NCI-H774 (cell line): ENCODE data around the gene DOC2B.

ENCODE experiments used
- DNase-seq: peaks from one replicate; lab custom pipeline; 2025; lab: John Stamatoyannopoulos, UW

The DOC2B gene

DNA sequence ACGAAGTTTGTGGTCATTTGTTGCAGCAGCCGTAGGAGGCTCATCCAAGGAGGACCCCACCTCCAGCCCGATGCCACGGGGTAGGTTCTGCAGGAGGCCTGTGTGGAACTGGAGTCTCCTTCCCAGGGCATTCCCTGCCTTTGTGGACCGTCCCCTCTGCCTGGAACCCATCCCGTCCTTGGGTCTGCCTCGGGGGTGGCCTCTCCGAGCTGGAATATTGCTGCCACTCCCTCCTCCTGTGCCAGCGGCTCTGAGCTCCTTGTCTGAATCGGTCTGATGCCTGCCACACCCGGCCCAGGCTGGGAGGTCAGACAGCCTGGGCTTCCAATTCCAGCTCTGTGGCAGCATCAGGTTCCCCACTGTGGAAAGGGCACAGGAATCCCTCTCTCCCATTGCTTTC lies 18.8 kb downstream of the DOC2B start:
- no peak for DNase-seq

DNA sequence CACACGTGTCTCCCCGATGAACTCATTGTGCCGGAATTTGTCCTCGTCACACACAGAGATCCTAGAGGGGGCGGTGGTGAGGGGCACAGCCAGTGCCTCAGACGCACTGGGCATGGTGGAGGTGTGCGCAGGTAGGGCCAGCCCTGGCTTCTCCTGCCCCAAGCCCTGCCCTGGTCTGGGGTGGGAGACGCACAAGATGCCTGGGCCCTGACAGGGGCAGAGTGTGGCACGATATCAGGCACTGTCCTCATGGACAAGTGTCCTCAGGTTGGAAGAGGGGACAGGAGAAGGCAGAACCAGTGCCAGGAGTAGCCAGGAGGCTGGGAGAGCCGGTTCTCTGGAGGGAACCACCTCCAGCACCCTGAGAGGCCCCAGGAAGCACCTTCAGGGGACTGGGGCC lies 20.0 kb downstream of the DOC2B start:
- DNase-seq = no peak

DNA sequence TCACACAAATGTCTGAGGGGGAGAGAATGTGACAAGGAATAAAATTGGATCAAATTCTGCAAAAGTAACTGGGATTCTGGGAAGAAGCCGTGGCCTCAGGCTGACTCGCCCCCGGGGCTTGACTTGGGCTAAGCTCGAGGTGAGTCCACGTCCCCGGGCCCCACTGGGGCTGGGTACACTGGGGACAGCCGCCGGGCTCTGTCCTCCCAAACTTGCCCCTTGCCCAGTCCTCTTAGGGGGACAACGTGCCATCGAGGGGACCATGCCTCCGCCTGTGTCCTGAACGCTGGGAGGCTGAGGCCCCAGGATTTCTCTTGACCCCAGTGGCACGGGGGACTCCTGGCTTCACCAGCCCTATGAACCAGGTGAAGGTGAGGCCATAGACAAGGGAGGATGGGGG lies 21.1 kb downstream of the DOC2B start:
- no peak for DNase-seq

DNA sequence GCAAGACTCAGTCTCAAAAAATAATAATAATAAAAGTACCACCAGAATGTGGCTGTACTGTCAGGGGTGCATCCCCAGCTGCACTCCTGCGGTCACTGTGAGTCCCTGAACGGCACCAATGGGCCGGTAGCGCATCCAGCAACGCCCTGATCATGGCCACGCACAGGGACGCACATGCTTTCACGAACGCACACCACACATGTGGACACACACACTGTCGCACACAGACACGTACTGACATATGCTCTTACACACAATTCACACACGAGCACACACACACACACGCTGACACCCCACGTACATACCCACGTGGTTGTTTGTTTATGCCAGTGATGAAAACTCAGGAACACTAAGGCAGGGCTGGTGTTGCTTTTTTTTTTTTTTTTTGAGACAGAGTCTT lies 21.8 kb downstream of the DOC2B start:
- DNase-seq = no peak

DNA sequence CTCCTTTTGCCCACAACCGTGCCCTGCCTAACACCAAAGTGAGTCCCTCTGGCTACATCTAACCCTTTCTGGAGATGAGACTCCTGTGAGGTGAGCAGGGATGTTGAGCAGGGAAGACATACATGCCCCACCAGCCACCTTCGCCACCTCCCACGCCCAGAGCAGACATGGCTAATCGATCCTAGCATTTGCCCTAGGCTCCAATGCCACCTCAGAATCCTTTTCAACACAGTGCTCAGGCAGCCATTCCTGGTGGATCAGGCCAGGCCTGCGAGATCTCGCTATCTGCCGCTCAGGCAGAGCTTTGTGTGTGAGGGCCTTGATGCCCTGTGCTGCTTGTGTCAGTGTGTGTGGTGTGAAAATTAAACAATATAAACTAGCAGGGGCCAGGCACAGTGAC lies 23.1 kb downstream of the DOC2B start:
- DNase-seq = no peak

DNA sequence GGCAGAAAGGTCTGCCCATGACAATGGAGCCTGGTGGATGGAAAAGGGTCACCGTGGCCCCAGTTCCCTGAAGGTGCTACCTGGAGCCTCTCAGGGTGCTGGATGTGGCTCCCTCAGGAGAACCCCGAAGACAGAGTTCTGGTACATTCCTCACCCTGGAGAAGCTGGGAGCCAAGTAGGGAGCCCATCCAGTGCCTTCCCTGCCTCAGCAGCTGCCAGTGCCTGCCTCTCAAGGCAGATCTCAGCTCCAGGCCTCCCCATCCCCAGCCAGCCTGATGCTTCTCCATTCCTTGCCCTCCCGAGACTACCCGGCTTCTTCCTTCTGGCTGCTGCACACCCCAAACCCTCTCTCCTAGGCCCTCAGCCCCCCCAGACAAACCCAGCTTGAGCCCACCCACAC lies 23.5 kb downstream of the DOC2B start:
- DNase-seq = no peak

DNA sequence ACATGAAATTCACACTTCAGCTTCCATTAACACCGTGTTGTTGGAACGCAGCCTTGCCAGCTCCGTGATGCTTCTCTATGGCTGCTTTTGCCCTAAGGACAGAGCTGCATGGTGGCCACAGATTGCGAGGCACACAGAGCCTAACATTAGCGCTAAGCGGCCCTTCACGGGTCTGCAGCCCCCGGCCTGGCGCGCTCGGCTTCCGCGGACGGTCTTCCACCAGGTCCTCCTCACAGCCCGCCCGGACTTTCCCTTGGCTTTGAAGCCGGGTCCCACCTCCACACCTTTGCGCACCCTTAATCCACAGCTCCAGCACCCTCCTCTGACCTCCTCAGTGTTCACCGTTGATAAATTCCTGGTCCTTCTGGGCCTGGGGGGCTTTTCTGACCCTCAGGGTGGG lies 24.5 kb downstream of the DOC2B start:
- no peak for DNase-seq

DNA sequence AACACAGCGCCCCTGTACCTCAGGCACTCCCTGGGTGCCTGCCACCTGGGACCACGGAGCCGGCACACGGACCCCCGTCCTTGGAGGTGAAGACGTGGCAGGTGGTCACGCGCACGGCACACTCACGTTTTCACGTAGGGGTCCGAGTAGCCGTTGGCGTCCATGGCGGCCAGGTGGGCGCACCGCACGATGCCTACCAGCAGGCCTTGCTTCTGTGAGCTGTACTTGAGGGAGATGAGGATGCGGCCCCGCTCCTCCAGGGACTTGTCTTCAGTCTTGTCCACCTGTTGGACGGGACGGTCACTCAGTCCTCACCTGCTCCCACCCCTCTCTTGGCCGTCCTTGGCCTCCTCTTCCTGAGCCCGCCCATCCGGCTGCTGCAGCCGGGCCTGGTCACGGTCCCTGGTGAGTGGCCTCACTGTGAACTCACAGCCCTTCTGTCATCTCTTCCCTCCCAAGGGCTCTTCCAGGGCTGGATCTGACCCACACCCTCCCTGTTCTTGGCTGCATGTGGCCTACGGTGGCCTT lies 25.3 kb downstream of the DOC2B start:
- no peak for DNase-seq

DNA sequence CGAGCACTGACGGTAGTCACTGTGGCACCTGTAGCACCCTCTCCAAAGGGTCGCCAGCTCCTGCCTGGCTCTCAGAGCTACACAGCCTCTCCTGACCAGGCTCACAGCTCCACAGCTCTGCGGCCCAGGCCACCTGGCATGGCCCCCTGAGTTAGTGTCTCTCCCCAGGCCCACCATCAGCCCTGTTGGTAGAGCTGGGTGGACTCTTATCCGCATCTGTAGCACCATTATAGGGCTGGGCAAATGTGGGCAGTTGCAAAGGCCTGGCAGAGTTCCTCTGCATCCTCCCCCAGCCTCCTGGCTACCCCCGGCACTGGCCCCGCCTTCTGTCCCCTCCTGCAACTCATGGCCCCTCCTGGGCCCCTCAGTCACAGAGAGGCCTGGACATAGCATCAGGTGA lies 25.9 kb downstream of the DOC2B start:
- no peak for DNase-seq

DNA sequence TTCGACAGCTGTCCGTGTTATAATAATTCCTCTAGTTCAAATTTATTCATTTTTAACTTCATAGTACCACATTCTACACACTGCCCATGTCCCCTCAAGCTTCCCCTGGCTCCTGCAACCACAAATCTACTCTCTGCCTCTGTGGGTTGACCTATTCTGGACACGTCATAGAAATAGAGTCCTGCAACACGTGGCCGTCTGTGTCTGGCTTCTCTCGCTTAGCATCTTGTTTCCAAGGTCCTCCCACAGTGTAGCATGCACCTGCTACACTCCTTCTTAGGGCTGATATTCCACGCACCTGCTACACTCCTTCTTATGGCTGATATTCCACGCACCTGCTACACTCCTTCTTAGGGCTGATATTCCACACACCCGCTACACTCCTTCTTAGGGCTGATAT lies 27.6 kb downstream of the DOC2B start:
- DNase-seq = no peak

DNA sequence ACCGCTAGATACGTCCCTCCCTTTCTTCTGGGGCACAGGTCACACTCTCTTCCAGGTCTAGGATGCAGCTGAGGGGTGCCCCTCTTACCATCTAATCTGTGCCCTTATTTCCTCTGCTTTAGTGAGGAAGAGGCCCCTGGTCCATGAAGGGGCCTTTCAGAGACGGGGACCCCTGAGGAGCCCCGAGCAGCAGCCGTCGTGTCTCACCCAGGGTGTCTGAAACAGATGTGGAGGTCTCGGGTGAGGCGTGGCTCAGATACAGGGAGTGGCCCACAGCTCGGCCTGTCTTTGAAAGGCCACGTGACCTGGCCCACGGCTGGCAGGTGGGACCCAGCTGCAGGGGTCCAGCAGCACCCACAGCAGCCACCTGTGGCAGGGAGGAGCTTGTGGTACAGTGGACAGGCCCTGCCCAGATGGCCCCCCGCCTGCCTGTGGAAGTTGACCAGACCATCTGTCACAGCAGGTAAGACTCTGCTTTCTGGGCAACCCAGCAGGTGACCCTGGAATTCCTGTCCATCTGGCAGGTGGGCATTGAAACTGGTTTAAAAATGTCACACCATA lies 28.5 kb downstream of the DOC2B start:
- no peak for DNase-seq

DNA sequence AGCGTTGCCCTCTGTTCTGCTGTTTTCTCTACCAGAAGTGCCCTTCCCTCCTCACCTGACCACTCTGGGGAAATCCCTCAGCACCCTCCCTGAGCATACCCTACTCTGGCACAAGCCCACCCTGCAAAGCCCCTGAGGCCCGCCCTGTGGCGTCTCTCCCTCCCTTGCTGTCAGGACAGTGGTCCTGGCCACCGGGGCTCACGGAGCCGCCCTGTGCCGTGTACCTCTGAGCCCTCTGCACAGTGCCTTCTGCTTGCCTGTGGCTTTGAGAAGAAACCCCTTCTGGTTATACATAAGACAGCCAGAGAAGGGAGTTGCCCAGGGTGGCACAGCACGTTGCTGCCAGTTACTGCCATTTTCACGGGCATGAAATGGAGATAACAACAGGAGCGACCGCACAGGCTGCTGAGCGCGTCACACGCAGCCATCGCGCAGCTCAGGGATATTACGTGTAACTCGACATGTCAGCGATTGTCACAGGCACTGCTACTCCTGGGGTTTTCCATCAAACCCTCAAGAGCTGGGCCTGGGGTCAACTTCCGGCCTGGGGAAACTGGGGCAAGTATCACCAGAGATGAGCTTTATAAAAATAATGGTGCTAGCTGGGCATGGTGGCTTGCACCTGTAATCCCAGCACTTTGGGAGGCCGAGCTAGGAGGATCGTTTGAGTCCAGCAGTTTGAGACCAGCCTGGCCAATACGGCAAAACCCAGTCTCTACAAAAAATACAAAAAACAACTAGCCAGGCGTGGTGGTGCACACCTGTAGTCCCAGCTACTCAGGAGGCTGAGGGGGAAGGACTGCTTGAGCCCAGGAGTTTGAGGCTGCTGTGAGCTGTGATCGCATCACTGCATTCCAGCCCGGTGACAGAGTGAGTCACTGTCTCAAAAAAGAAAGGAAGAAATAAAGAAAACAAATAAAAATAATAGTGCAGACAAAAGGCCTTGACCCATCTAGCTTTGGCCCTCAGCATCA lies 29.3 kb downstream of the DOC2B start:
- no peak for DNase-seq

DNA sequence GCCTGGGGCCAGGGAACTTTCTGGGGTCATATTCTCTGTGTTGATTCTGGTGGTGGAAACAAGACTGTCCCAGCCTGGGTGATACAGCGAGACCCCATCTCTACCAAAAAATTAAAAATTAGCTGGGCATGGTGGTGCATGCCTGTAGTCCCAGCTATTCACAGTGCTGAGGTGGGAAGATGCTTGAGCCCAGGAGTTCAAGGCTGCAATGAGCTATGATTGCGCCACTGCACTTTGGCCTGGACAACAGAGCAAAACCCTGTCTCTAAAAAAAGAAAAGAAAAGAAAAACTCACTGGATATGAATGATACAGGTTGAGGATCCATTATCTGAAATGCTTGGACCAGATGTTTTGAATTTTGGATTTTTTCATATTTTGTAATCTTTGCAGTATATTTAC lies 30.4 kb downstream of the DOC2B start:
- DNase-seq = no peak

DNA sequence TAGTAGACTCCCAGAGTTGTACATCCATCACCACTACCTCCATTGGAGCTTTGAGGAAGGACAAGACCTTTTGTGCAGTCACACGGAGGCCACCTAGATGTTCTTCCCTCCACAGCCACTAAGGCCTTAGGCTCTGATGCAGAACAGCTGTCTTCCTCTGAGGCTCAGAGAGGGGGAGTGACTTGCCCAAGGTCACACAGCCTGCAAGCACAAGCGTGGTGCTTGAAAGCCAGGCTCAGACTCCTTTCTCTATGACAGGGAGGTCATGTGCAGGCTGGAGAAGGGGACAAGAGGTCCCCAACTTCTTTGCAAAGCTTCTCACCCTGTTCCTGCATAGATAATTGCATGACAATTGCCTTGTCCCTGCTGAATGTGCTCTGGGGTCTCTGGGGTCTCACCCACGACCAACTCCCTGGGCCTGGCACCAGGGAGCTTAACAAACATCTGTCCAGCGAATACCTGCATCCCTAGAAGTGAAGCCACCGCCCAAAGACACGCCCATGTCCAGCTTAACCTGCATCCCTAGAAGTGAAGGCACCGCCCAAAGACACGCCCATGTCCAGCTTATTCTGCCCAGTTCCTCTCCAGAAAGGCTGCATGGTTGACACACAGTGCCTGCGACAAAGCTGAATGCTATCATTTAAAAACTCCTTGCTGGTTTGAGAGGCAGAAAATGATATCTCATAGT lies 31.4 kb downstream of the DOC2B start:
- DNase-seq = no peak

DNA sequence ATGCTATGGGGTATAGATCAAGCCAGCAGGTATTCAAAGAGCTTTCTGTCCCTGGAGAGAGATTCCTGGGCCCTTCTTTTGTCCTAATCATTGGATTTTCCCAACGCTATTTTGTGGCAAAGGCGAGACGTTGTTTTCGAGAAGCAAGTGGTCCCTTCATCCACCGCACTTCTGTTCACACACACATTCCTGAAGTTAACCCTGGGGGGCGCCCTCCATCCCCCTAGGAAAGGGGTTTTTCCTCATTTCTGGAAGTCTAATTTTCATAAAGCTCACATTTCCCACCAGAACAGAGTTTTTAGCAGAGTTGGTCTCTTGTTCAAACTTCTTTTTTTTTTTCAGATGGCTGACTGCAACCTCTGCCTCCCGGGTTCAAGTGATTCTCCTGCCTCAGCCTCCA lies 32.2 kb downstream of the DOC2B start:
- DNase-seq = no peak

DNA sequence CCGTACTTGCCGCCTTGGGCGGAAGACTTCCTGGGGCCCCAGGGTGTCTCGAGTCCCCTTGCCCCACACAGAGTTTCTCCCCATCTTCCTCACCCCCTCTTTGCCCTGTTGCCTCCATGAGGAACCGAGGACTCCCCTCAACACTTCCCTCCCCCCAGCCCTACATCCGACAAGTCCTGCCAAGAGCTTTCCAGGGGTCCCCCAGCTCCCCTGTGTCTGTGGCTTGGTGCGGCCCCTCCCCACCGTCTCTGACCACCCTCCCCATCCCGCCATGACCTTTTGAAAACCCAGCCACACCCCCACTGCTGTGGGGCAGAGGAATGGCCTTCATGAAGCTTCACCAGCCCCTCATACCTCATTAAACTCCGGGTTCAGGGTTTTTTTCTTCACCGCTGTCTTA lies 32.7 kb downstream of the DOC2B start:
- DNase-seq = no peak

DNA sequence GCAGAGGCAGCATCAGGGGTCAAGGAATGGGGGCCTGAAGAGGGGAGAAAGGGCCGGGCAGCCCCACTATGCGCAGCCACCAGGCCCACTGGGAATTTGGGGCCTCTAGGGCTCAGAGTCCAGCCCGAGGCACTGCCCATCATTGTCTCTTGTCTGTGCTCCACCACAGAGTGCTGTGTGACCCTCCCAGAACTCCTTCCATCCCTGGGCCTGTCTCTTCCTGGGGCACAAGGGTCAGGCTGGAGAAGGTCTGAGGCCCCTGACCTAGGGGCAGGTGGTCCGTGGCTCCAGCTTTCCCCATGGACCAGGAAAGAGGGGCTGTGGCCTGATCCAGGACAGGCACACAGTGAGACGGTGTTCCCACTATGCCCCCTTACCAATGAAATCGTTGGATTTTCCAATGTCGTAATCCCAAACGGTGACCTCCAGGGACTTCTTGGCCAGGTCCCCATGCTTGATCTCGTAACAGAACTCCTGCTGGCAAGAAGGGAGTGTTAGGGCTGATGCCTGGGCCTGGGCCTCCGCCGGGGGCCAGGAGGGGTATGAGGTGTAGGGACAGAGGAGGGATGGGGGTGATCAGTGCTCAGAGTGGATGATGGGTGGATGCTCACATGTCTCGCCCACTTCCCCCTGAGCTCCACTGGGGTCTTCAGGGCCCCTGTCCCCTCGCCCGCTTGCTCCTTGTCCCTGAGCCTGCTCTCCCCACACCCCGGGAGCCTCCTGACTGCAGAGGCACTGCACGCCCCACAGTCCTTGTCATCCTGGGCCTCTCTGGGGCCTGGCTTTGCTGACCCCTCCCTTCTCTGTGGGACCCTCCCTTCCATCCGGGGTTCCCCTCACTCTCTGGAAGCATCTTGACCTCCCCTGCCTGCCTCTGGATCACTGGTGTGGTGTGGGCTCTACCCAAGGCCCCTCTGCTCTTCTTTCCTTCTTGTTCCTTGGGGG lies 33.4 kb downstream of the DOC2B start:
- no peak for DNase-seq

DNA sequence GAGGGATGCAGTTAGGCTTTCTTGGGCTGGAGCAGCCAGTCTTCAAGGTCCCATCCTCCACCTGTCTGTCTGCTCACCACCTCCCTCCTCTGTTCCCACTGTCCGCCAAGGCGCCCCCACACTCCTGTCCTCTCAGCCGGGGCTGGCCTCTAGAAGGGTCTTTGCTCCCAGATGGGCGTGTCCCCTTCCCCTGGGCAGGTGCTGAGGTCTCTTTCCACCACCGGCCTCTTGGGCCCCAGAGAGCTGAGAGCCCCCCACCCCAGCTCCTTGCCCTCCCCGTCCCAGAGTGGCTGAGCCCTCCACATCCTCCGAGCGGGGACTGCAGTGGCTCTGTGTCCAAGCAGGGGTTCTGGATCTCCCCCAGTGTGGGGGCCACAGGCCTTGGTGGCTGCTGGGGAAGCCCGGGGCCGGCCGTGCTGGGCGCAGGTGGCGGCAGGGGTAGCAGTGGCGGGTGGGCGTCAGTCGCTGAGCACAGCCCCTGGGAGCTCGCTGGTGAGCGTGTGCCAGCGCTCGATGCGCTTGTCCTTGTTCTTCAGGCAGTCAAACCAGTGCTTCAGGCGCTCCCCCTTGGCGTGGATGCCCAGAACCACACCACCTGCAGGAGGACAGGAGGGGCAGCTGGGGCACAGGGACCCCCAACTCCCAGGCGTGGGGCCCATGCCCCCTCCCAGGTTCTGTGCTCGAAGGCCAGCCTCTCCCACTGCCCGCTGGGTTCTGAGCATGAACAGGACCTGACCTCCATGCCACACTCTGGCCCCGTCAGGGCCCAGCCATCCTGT lies 34.3 kb downstream of the DOC2B start:
- no peak for DNase-seq

DNA sequence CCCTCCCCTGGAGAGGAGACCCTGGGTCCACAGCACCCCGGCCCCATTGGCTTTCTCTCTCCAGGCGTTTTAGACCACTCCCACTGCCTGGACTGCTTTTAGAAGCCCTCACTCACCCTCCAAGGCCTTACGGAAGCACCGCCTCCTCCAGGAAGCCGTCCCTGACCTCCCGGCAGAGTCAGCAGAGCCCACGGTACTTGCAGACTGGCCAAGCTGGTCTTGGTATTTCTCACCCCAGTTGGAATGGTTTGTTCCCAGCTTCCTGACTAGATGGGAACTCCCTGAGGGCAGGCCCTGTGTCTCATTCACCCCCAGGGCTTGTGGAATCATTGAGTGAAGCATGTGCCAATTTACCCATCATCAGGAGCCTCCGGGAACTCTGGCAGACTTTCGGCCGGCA lies 34.9 kb downstream of the DOC2B start:
- DNase-seq = no peak

DNA sequence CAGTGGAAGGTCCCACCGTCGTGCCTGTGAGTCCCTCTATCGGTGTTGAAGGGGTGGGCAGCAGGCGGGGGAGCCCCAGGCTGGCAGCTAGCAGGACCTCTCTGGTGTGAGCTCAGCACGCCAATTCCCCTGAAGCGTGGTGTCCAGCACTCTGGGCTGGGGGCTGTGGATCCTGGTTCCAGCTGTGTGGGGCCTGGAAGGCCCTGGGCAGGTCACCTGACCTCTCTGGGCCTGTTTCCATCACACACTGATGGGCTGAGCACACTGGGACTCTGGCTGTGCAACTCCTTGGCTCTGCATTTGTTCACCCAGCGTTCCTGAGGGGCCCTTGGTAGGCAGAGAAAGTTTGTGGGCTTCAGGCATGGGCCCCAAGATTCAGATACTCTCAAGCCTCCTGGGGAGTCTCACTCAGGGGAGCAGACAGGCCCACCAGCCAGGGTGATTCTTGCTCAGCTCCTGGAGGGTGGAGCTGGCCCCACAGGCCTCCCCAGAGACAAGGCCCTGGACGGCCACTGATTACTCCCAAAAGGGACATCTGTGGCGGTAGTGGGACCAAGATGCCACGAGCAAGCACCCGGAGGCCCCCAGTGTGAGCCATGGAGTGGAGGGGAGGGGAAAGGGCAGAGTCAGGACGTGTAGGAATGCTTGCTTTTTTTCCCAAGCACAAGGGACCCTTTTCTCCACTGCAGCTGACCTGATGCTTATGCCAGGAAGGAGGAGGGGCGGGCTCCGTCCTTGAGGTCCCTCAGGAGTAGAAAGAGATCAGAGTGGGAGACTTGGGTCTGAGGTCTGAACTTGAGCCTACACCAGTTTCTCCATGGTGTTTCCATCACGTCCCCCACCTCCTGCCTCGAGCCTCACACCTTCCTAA lies 35.5 kb downstream of the DOC2B start:
- no peak for DNase-seq
